SU-DHL-6 (cell line): Measurements from ENCODE around the gene FOXK1.

Experiments
- EZH2phosphoT487 ChIP-seq: fragments of 200-600 bp; sonication (generic), shearing (Covaris generic); conservative IDR thresholded peaks from 2 replicates; pipeline ENCODE4 v1.6.1; 2018; ENCODE audit warnings: mild to moderate bottlenecking, antibody characterized with exemption, low read length, moderate library complexity, mixed read lengths
- TF ChIP-seq, protein P1 (sequence below): fragments of 200-600 bp; sonication (generic); IDR thresholded peaks from one replicate; pipeline ENCODE4 v1.5.1; 2017; ENCODE audit warnings: antibody characterized with exemption, mild to moderate bottlenecking, low read length, moderate library complexity; ENCODE audit not compliant: insufficient read depth, poor library complexity, severe bottlenecking

- TF ChIP-seq, protein P1, sequence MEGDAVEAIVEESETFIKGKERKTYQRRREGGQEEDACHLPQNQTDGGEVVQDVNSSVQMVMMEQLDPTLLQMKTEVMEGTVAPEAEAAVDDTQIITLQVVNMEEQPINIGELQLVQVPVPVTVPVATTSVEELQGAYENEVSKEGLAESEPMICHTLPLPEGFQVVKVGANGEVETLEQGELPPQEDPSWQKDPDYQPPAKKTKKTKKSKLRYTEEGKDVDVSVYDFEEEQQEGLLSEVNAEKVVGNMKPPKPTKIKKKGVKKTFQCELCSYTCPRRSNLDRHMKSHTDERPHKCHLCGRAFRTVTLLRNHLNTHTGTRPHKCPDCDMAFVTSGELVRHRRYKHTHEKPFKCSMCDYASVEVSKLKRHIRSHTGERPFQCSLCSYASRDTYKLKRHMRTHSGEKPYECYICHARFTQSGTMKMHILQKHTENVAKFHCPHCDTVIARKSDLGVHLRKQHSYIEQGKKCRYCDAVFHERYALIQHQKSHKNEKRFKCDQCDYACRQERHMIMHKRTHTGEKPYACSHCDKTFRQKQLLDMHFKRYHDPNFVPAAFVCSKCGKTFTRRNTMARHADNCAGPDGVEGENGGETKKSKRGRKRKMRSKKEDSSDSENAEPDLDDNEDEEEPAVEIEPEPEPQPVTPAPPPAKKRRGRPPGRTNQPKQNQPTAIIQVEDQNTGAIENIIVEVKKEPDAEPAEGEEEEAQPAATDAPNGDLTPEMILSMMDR: no peak
- TF ChIP-seq EZH2phosphoT487: no peak
Observed at GRCh38 chr7:4801839-4802231, 119.7 kb downstream of the FOXK1 start.
